CD4-positive, alpha-beta T cell treated with Interleukin-17A for 4 hours (primary cell): ENCODE measurements around the gene SOX6.

ENCODE experiments used
- DNase-seq: peaks from one replicate; pipeline ENCODE4 v3.0.0-alpha.2; 2020; ENCODE audit warnings: mixed read lengths

SOX6 gene

GRCh38 chr11:16312233-16312765 lies 44.0 kb downstream of the SOX6 start:
- no peak for DNase-seq

GRCh38 chr11:16311831-16312230 lies 44.5 kb downstream of the SOX6 start:
- no peak for DNase-seq

- no peak for DNase-seq
Measured at GRCh38 chr11:16310943-16311342, 45.4 kb downstream of the SOX6 start.

GRCh38 chr11:16309226-16309625 lies 47.1 kb downstream of the SOX6 start:
- no peak for DNase-seq

- DNase-seq = no peak
Measured at GRCh38 chr11:16301462-16301861, 54.9 kb downstream of the SOX6 start.

GRCh38 chr11:16299884-16300782 lies 56.2 kb downstream of the SOX6 start:
- no peak for DNase-seq

- no peak for DNase-seq
Measured at GRCh38 chr11:16299390-16299789, 57.0 kb downstream of the SOX6 start.

- no peak for DNase-seq
Measured at GRCh38 chr11:16297332-16297731, 59.0 kb downstream of the SOX6 start.

- DNase-seq = no peak
Measured at GRCh38 chr11:16296273-16296672, 60.1 kb downstream of the SOX6 start.

GRCh38 chr11:16295592-16295991 lies 60.8 kb downstream of the SOX6 start:
- DNase-seq = no peak

- DNase-seq = no peak
Measured at GRCh38 chr11:16293204-16293681, 63.1 kb downstream of the SOX6 start.

GRCh38 chr11:16292167-16292859 lies 64.0 kb downstream of the SOX6 start:
- no peak for DNase-seq

- no peak for DNase-seq
Measured at GRCh38 chr11:16291729-16292128, 64.6 kb downstream of the SOX6 start.

- no peak for DNase-seq
Measured at GRCh38 chr11:16289541-16289940, 66.8 kb downstream of the SOX6 start.

GRCh38 chr11:16287630-16288280 lies 68.6 kb downstream of the SOX6 start:
- DNase-seq = no peak

- no peak for DNase-seq
Measured at GRCh38 chr11:16286095-16286494, 70.3 kb downstream of the SOX6 start.

GRCh38 chr11:16280256-16280682 lies 76.1 kb downstream of the SOX6 start:
- DNase-seq = no peak

- DNase-seq = no peak
Measured at GRCh38 chr11:16279524-16279923, 76.8 kb downstream of the SOX6 start.

GRCh38 chr11:16278979-16279378 lies 77.4 kb downstream of the SOX6 start:
- DNase-seq = no peak

GRCh38 chr11:16278273-16278672 lies 78.1 kb downstream of the SOX6 start:
- no peak for DNase-seq

- DNase-seq = no peak
Measured at GRCh38 chr11:16276251-16276650, 80.1 kb downstream of the SOX6 start.

GRCh38 chr11:16271258-16271657 lies 85.1 kb downstream of the SOX6 start:
- no peak for DNase-seq

GRCh38 chr11:16266021-16266420 lies 90.3 kb downstream of the SOX6 start:
- DNase-seq = no peak
